GM12878 (cell line): ENCODE measurements around the gene F12. TPM values are rescaled to one million over a fixed set of nuclear protein-coding genes. Genes with fewer than 3 reads are reported as not detected.

Experiments used
- ATAC-seq: fragments of 200-7000 bp; cut with Tn5 transposase; 3 replicates; pipeline ENCODE4 v1.9.1; 2020; ENCODE audit warnings: mild to moderate bottlenecking, moderate library complexity
- BruUV-seq: library from RNA; stranded (reverse); fragments of 400-500 nt; replicated peaks from 2 replicates; lab custom pipeline; 2021; lab: Mats Ljungman, UMichigan
- CTCF ChIA-PET: fragments of 300-600 bp; sonication (Branson Sonifier 250); formaldehyde crosslinking; extraction: SDS; loops from one replicate; lab custom pipeline; 2021; ENCODE audit warnings: inconsistent platforms; lab: Yijun Ruan, JAX
- POLR2A ChIA-PET: fragments of 350-600 bp; formaldehyde crosslinking; extraction: SDS; loops from one replicate; lab custom pipeline; 2021; ENCODE audit warnings: inconsistent platforms; lab: Charles Lee
- RAD21 ChIA-PET: fragments of 300-600 bp; sonication (Branson Sonifier 250); formaldehyde crosslinking; loops from one replicate; lab custom pipeline; 2023; ENCODE audit warnings: antibody characterized with exemption; ENCODE audit not compliant: unreplicated experiment; lab: Charles Lee
- SMC1A ChIA-PET: fragments of 300-600 bp; sonication (Branson Sonifier 250); formaldehyde crosslinking; loops from one replicate; lab custom pipeline; 2023; ENCODE audit not compliant: unreplicated experiment, uncharacterized antibody; lab: Charles Lee
- DNase-seq: peaks from one replicate; pipeline ENCODE4 v3.0.0-alpha.2; 2011; ENCODE audit warnings: low read depth, low spot score
- FAIRE-seq: peaks from 3 replicates; lab custom pipeline; 2011; peaks lifted over from hg19 to GRCh38; lab: Jason Lieb, UNC
- H2AFZ ChIP-seq: 2 replicates; pipeline ENCODE4 v1.6.0; 2011; ENCODE audit warnings: low read depth, low read length, control low read depth; ENCODE audit not compliant: control insufficient read depth
- H3K27ac ChIP-seq: 2 replicates; pipeline ENCODE4 v1.5.1; 2011; ENCODE audit warnings: control low read depth; ENCODE audit not compliant: control insufficient read depth, insufficient read depth
- H3K27me3 ChIP-seq, 2 experiments: replicated peaks in 1 of 2; 2 replicates each; pipeline versions ENCODE4 v1.6.0 to v1.6.1; 2011; ENCODE audit warnings: low read length in 1 of 2; ENCODE audit not compliant: control insufficient read depth in 2 of 2, insufficient read depth in 2 of 2
- H3K36me3 ChIP-seq, 2 experiments: 2 replicates each; pipeline ENCODE4 v1.5.1; 2011; ENCODE audit warnings: low read length in 1 of 2; ENCODE audit not compliant: control insufficient read depth in 2 of 2, insufficient read depth in 2 of 2
- H3K4me1 ChIP-seq: 2 replicates; pipeline ENCODE4 v1.6.1; 2011; ENCODE audit warnings: mild to moderate bottlenecking, low read length, moderate library complexity, mixed read lengths; ENCODE audit not compliant: control insufficient read depth, insufficient read depth
- H3K4me2 ChIP-seq: 2 replicates; pipeline ENCODE4 v1.6.0; 2011; ENCODE audit warnings: control low read depth; ENCODE audit not compliant: control insufficient read depth, insufficient read depth
- H3K4me3 ChIP-seq: fragments of 200-600 bp; sonication (generic); 2 replicates; pipeline ENCODE4 v1.5.1; 2016
- H3K79me2 ChIP-seq: 2 replicates; pipeline ENCODE4 v1.6.0; 2011; ENCODE audit warnings: low read length; ENCODE audit not compliant: control insufficient read depth, insufficient read depth
- H3K9ac ChIP-seq: 2 replicates; pipeline ENCODE4 v1.8.0; 2011; ENCODE audit warnings: low read length, control low read depth, mixed read lengths; ENCODE audit not compliant: control insufficient read depth, insufficient read depth
- H3K9me3 ChIP-seq: replicated peaks from 3 replicates; pipeline ENCODE4 v1.5.1; 2011; ENCODE audit warnings: mild to moderate bottlenecking, low read length; ENCODE audit not compliant: control insufficient read depth, insufficient read depth
- H4K20me1 ChIP-seq: 2 replicates; pipeline ENCODE4 v1.6.0; 2011; ENCODE audit not compliant: control insufficient read depth, insufficient read depth
- CREB1 ChIP-seq: IDR thresholded peaks from 2 replicates; pipeline ENCODE4 v1.6.1; 2012; ENCODE audit warnings: low read depth, mild to moderate bottlenecking, inconsistent platforms
- ESRRA ChIP-seq: IDR thresholded peaks from 2 replicates; pipeline ENCODE4 v1.6.1; 2012; ENCODE audit warnings: mild to moderate bottlenecking, low read length, improper control_type of control experiment
- GATAD2B ChIP-seq: fragments of 450-650 bp; conservative IDR thresholded peaks from 2 replicates; pipeline ENCODE4 v1.6.1; 2017; ENCODE audit warnings: low read depth, mild to moderate bottlenecking, moderate library complexity
- KLF5 ChIP-seq: fragments of 450-650 bp; IDR thresholded peaks from 2 replicates; pipeline ENCODE4 v1.6.1; 2014; ENCODE audit warnings: mild to moderate bottlenecking; ENCODE audit not compliant: partially characterized antibody
- LARP7 ChIP-seq: fragments of 450-650 bp; IDR thresholded peaks from 2 replicates; pipeline ENCODE4 v1.6.1; 2017; ENCODE audit warnings: mild to moderate bottlenecking
- NFIC ChIP-seq: IDR thresholded peaks from 2 replicates; pipeline ENCODE4 v1.6.1; 2012; ENCODE audit warnings: low read depth, mild to moderate bottlenecking, inconsistent platforms, low read length, moderate library complexity
- PAX8 ChIP-seq: fragments of 450-650 bp; IDR thresholded peaks from 2 replicates; pipeline ENCODE4 v1.6.1; 2017; ENCODE audit warnings: mild to moderate bottlenecking, moderate library complexity
- RUNX3 ChIP-seq: IDR thresholded peaks from 2 replicates; pipeline ENCODE4 v1.6.1; 2012; ENCODE audit warnings: low read length, inconsistent platforms
- TCF12 ChIP-seq: IDR thresholded peaks from 2 replicates; pipeline ENCODE4 v1.6.1; 2011; ENCODE audit warnings: low read depth, mild to moderate bottlenecking, low read length
- YY1 ChIP-seq: IDR thresholded peaks from 2 replicates; pipeline ENCODE4 v1.6.1; 2011; ENCODE audit warnings: low read depth, mild to moderate bottlenecking, low read length
- WGBS: methylation state at CpG from one replicate; pipeline ENCODE4 v1.1.6; 2016; ENCODE audit warnings: low lambda C conversion rate; ENCODE audit not compliant: insufficient replicate concordance, insufficient coverage; ENCODE audit errors: missing lambda C conversion rate; 5-methylcytosine and 5-hydroxymethylcytosine counted together
- in situ Hi-C: fragments of 300-500 bp; cut with MboI; formaldehyde crosslinking; loops from 9 replicates; pipeline ENCODE4 v1.14.3; 2018; ENCODE audit warnings: mixed read lengths
- intact Hi-C: fragments of 100-400 bp; cut with micrococcal nuclease; formaldehyde crosslinking; loops from one replicate; pipeline ENCODE4 v1.14.2; 2022; ENCODE audit not compliant: unreplicated experiment
- polyA plus RNA-seq, 11 experiments: library from polyadenylated mRNA; depleted of rRNA in 4 of 11; unstranded in 6 of 11; stranded (reverse) in 5 of 11; fragments of >200 nt; fragmentation: Nextera tagmentation in 4 of 11; fragmentation: Illumina TruSeq in 1 of 11; extraction: Ambion mirVana in 4 of 11; extraction: Trizol in 1 of 11; gene quantifications; 1 replicate in 1 of 11; 2 replicates in 10 of 11; pipeline versions ENCODE4 v1.2.1 to v1.2.3, GENCODE V29; 2011 to 2016; ENCODE audit warnings: inconsistent platforms in 2 of 11, missing spikeins in 2 of 11, low read depth in 1 of 11
- total RNA-seq, 4 experiments: library from RNA; depleted of rRNA in 3 of 4; stranded (reverse); fragments of >200 nt in 3 of 4; fragmentation: Illumina TruSeq in 1 of 4; extraction: Trizol in 1 of 4; gene quantifications; 2 replicates each; pipeline versions ENCODE4 v1.2.1 to v1.2.3, GENCODE V29; 2013 to 2021
- TF ChIP-seq, protein P1 (sequence below): IDR thresholded peaks from 2 replicates; pipeline ENCODE4 v1.6.1; 2012; ENCODE audit warnings: mild to moderate bottlenecking, low read depth, low read length
- TF ChIP-seq, protein P2 (sequence below): fragments of 450-650 bp; IDR thresholded peaks from 2 replicates; pipeline ENCODE4 v1.6.1; 2016; ENCODE audit warnings: mild to moderate bottlenecking
- TF ChIP-seq, protein P3 (sequence below): fragments of 450-650 bp; IDR thresholded peaks from 2 replicates; pipeline ENCODE4 v1.6.1; 2017; ENCODE audit warnings: borderline replicate concordance
- TF ChIP-seq, protein P4 (sequence below): fragments of 450-650 bp; IDR thresholded peaks from 2 replicates; pipeline ENCODE4 v1.6.1; 2017; ENCODE audit warnings: low read depth, mild to moderate bottlenecking, moderate library complexity

F12 gene
- total and polyA plus RNA-seq, 10 of the 15 experiments (the other 5 are each of a cell fraction or from before 2014, with no cell fraction given), result 0.25 to 11.3 (median 5.5) TPM

DNA sequence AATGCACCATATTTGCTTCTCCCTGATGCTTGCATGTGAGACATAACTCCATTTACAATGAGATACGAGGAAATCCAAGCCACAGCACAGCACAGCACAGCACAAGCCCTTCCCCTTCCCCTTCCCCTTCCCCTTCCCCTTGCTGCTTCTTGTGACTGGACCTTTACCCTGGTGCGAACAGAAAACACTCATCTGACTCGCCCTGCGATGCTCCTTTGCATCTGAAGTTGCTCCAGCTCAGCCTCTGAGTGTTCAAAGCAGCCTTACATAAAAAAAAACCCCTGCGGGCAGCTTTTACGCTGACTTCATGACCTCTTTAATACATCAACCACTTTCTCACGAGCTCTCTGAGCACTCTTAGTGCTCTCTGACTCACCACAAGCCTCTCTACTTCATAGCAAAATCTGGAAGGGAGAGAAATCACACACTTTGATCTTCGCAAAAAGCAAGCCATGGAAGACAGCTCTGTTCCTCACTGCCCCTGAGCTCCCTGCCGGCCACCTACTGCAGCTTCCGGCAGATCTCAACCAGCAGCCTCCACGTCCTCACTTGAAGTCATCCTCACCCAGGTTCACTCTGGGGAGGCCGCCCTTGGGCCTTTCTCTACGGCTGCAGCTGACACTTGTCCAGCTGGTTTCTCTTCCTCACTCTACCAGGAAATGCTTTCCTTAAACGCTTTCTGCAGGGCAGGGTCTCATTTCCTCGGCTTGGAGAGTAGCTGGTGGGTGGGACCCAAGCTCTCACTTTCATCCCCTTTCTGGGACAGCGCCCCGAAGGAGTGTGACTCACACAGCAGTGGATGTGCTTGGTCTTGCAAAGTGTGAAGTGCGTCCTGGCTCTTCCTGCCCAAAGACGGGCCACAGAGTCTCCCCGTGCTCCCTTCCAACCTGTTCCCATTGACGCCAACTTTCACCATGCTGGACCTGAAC is 19.9 kb downstream of the F12 start:
- in situ Hi-C loops, result loop anchor here (25.0 kb wide), 1 partner anchor 1352 kb away; no protein-coding TSS in a partner anchor
- ATAC-seq (peak; percentile 67), DNase-seq (peak; percentile 71), FAIRE-seq (peak; percentile 73)
- peak overlapping the region; percentile 16 for H3K9ac ChIP-seq
- intact Hi-C loops, result loop anchor here (1.0 to 5.0 kb wide), 5 partner anchors 25 to 203 kb away; partner anchors contain the start of gene TMED9
- H3K4me2 ChIP-seq, result peak overlapping the region; percentile 47
- peaks cover 26% of the 10 kb centered on the region for H3K4me1 ChIP-seq
- H3K27ac ChIP-seq, result peak overlapping the region; percentile 67
- ChIA-PET SMC1A (interaction anchor here (0.6 to 5.2 kb wide), 33 partner anchors 11 to 482 kb away, joined by 3 to 97 read pairs (median 8); partner anchors contain the start of genes LMAN2, MXD3, PDLIM7 and PFN3), POLR2A (interaction anchor here (0.5 to 6.0 kb wide), 21 partner anchors 11 to 1171 kb away, joined by 3 to 56 read pairs (median 9); partner anchors contain the start of genes LMAN2, PDLIM7 and RGS14), CTCF (interaction anchor here (0.5 to 8.4 kb wide), 35 partner anchors 11 to 277 kb away, joined by 3 to 240 read pairs (median 11); partner anchors contain the start of genes B4GALT7, DOK3, F12 and GRK6), RAD21 (interaction anchor here (0.7 to 6.2 kb wide), 32 partner anchors 11 to 276 kb away, joined by 3 to 120 read pairs (median 10); partner anchors contain the start of genes GRK6, LMAN2, PDLIM7 and PFN3)
- H2AFZ ChIP-seq, result no peak overlapping the region; the same call in 1 of the 2 replicates
- no peaks in the 10 kb centered on the region for H3K27me3 ChIP-seq
- H3K79me2 ChIP-seq, result no peaks in the 10 kb centered on the region
- WGBS, result 3% methylated on average over 21 of the region's 21 CpGs
- H3K9me3 ChIP-seq, result no peaks in the 10 kb centered on the region
- no peak overlapping the region for H3K4me3 ChIP-seq
- BruUV-seq, result no TSS peak
- no peaks in the 10 kb centered on the region for H4K20me1 ChIP-seq
- H3K36me3 ChIP-seq, result no peaks in the 10 kb centered on the region
- TF ChIP-seq KLF5 (no peak), RUNX3 (peak; percentile 71), CREB1 (peak; percentile 72; the same call in 1 of the 2 replicates), YY1 (0 out of 2 replicates have a peak, but pooled peaks have one; percentile 26), TCF12 (peak; percentile 61; the same call in 1 of the 2 replicates), NFIC (peak; percentile 58; the same call in 1 of the 2 replicates), PAX8 (no peak), GATAD2B (peak; percentile 42; the same call in 1 of the 2 replicates), LARP7 (no peak), ESRRA (no peak)
- TF ChIP-seq, protein P1, sequence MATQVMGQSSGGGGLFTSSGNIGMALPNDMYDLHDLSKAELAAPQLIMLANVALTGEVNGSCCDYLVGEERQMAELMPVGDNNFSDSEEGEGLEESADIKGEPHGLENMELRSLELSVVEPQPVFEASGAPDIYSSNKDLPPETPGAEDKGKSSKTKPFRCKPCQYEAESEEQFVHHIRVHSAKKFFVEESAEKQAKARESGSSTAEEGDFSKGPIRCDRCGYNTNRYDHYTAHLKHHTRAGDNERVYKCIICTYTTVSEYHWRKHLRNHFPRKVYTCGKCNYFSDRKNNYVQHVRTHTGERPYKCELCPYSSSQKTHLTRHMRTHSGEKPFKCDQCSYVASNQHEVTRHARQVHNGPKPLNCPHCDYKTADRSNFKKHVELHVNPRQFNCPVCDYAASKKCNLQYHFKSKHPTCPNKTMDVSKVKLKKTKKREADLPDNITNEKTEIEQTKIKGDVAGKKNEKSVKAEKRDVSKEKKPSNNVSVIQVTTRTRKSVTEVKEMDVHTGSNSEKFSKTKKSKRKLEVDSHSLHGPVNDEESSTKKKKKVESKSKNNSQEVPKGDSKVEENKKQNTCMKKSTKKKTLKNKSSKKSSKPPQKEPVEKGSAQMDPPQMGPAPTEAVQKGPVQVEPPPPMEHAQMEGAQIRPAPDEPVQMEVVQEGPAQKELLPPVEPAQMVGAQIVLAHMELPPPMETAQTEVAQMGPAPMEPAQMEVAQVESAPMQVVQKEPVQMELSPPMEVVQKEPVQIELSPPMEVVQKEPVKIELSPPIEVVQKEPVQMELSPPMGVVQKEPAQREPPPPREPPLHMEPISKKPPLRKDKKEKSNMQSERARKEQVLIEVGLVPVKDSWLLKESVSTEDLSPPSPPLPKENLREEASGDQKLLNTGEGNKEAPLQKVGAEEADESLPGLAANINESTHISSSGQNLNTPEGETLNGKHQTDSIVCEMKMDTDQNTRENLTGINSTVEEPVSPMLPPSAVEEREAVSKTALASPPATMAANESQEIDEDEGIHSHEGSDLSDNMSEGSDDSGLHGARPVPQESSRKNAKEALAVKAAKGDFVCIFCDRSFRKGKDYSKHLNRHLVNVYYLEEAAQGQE, result no peak
- TF ChIP-seq, protein P2, sequence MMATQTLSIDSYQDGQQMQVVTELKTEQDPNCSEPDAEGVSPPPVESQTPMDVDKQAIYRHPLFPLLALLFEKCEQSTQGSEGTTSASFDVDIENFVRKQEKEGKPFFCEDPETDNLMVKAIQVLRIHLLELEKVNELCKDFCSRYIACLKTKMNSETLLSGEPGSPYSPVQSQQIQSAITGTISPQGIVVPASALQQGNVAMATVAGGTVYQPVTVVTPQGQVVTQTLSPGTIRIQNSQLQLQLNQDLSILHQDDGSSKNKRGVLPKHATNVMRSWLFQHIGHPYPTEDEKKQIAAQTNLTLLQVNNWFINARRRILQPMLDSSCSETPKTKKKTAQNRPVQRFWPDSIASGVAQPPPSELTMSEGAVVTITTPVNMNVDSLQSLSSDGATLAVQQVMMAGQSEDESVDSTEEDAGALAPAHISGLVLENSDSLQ, result peak; percentile 25; the same call in 1 of the 2 replicates
- TF ChIP-seq, protein P3, sequence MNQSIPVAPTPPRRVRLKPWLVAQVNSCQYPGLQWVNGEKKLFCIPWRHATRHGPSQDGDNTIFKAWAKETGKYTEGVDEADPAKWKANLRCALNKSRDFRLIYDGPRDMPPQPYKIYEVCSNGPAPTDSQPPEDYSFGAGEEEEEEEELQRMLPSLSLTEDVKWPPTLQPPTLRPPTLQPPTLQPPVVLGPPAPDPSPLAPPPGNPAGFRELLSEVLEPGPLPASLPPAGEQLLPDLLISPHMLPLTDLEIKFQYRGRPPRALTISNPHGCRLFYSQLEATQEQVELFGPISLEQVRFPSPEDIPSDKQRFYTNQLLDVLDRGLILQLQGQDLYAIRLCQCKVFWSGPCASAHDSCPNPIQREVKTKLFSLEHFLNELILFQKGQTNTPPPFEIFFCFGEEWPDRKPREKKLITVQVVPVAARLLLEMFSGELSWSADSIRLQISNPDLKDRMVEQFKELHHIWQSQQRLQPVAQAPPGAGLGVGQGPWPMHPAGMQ, result no peak
- TF ChIP-seq, protein P4, sequence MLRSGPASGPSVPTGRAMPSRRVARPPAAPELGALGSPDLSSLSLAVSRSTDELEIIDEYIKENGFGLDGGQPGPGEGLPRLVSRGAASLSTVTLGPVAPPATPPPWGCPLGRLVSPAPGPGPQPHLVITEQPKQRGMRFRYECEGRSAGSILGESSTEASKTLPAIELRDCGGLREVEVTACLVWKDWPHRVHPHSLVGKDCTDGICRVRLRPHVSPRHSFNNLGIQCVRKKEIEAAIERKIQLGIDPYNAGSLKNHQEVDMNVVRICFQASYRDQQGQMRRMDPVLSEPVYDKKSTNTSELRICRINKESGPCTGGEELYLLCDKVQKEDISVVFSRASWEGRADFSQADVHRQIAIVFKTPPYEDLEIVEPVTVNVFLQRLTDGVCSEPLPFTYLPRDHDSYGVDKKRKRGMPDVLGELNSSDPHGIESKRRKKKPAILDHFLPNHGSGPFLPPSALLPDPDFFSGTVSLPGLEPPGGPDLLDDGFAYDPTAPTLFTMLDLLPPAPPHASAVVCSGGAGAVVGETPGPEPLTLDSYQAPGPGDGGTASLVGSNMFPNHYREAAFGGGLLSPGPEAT, result peak; percentile 18; the same call in 1 of the 2 replicates
